Right lobe of liver (tissue), 6 donors: ENCODE data around the gene ALPG. TPM values are rescaled to one million over a fixed set of nuclear protein-coding genes. Genes with fewer than 3 reads are reported as not detected.
"Not testable (repeated sequence)": the region's sequence is repeated elsewhere in the genome, so short reads cannot be mapped to it uniquely, and the experiment has no call there.

Experiments
- ATAC-seq, 4 donors: fragments of 200-7000 bp; cut with Tn5 transposase; one replicate each; pipeline ENCODE4 v1.9.1; 2020; ENCODE audit warnings: mild to moderate bottlenecking in 4 of 4, moderate library complexity in 4 of 4
- DNase-seq, 3 donors: peaks; one replicate each; pipeline ENCODE4 v3.0.0-alpha.2; 2020
- H3K27ac ChIP-seq, 3 donors: fragments of 200-600 bp; one replicate each; pipeline ENCODE4 v1.8.0; 2022
- H3K27me3 ChIP-seq, 2 donors: fragments of 200-600 bp; one replicate each; pipeline ENCODE4 v1.8.0; 2022
- H3K36me3 ChIP-seq, 4 donors: fragments of 200-600 bp; sonication (generic) in 1 of 4; one replicate each; pipeline versions ENCODE4 v1.5.1 to v1.8.0; 2017 to 2022; ENCODE audit warnings: control low read depth in 1 of 4
- H3K4me1 ChIP-seq, 4 donors: fragments of 200-600 bp; sonication (generic) in 1 of 4; one replicate each; pipeline versions ENCODE4 v1.5.1 to v1.8.0; 2017 to 2022; ENCODE audit warnings: control low read depth in 1 of 4
- H3K4me3 ChIP-seq, 3 donors: fragments of 200-600 bp; one replicate each; pipeline ENCODE4 v1.8.0; 2022
- H3K9me3 ChIP-seq, 4 donors: fragments of 200-600 bp; sonication (generic) in 1 of 4; one replicate each; pipeline versions ENCODE4 v1.5.1 to v1.8.0; 2017 to 2022; ENCODE audit warnings: control low read depth in 1 of 4
- CTCF ChIP-seq, 4 donors: fragments of 200-600 bp in 3 of 4; fragments of 450-650 bp in 1 of 4; IDR thresholded peaks; one replicate each; pipeline versions ENCODE4 v1.5.1 to v1.8.0; 2016 to 2022; ENCODE audit warnings: antibody characterized with exemption in 4 of 4, mild to moderate bottlenecking in 2 of 4
- POLR2A ChIP-seq: fragments of 450-650 bp; IDR thresholded peaks from one replicate; pipeline ENCODE4 v1.6.1; 2017; ENCODE audit warnings: antibody characterized with exemption, mild to moderate bottlenecking
- WGBS: methylation state at CpG from one replicate; pipeline ENCODE4 v1.1.6; 2018; ENCODE audit warnings: low coverage, low lambda C conversion rate; ENCODE audit not compliant: insufficient coverage; ENCODE audit errors: missing lambda C conversion rate; 5-methylcytosine and 5-hydroxymethylcytosine counted together
- intact Hi-C, 2 donors: fragments of 100-400 bp; cut with DNase I; formaldehyde crosslinking; loops; one replicate each; pipeline versions ENCODE4 v1.11.2 to v1.14.1; 2022
- total RNA-seq, 6 experiments: library from RNA; depleted of rRNA in 2 of 6; stranded (reverse); fragments of >200 nt in 2 of 6; fragmentation: NEBNext Ultra II Directional in 3 of 6; extraction: Animal tissue kit (Norgen Biotek cat#: 25700) in 3 of 6; gene quantifications; one replicate each; pipeline versions ENCODE4 v1.1.0 to v1.2.4, GENCODE V29; 2016 to 2023
- donor health status: DM: no; HTN: yes; CAD: no.
- donor health status: DM: no; HTN: no; CAD: no.
- donor health status: DM: no; HTN: no; CAD: no.
- donor health status: DM: no; HTN: yes; CAD: no.
- donor health status: DM: no; HTN: yes; CAD: no.

ALPG gene
- total RNA-seq, 6 experiments from 2014 or later: not detected

DNA sequence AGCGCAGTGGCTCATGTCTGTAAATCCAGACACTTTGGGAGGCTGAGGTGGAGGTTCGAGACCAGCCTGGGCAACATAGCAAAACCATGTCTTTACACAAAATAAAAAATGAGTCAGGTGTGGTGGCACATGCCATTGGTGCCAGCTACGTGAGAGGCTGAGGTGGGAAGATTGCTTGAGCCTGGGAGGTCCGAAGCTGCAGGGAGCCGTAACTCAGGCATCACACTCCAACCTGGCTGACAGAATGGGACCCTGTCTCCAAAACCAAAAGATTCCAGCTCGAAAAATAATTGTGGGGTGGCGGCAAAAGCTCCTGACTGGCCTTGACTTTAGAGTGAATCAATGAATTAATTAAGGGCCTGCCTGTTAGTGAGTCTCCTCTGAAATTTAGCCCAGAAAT, 29.3 kb upstream of the ALPG start:
- H3K27ac ChIP-seq: no peak overlapping the region
- intact Hi-C loops: no loop called here
- H3K9me3 ChIP-seq: no peaks in the 10 kb centered on the region
- ATAC-seq (no peak), DNase-seq (no peak)
- TF ChIP-seq CTCF (IDR thresholded peaks at IDR 0.05) (no peak), POLR2A (no peak)
- WGBS: 81% methylated on average over 4 of the region's 7 CpGs
- H3K4me1 ChIP-seq: no peaks in the 10 kb centered on the region
- no peaks in the 10 kb centered on the region for H3K27me3 ChIP-seq
- no peak overlapping the region for H3K4me3 ChIP-seq
- no peaks in the 10 kb centered on the region for H3K36me3 ChIP-seq

GRCh38 chr2:232377841-232378734, 28.6 kb upstream of the ALPG start:
- no peak overlapping the region for H3K27ac ChIP-seq

DNA sequence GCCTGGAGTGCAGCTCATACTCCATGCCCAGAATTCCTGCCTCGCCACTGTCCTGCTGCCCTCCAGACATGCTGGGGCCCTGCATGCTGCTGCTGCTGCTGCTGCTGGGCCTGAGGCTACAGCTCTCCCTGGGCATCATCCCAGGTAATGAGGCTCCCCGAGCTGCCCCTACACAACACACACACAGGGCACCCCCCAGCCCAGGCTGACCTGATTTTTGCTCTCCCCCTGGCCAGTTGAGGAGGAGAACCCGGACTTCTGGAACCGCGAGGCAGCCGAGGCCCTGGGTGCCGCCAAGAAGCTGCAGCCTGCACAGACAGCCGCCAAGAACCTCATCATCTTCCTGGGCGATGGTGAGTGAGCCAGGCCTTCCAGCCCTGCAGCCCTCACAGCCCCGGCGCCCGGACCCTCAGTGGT, 27.9 kb upstream of the ALPG start, which contains the start of gene ALPP:
ALPP (plus strand) TSS at position 17 of the 417 bp plus-strand sequence; CDS start at position 69, 52 bp downstream.
- H3K4me3 ChIP-seq, intact Hi-C loops, ATAC-seq, H3K9me3 ChIP-seq, H3K4me1 ChIP-seq, H3K36me3 ChIP-seq, H3K27me3 ChIP-seq, DNase-seq, H3K27ac ChIP-seq: not testable (repeated sequence)
- 71% methylated on average over 4 of the region's 12 CpGs for WGBS

More at GRCh38 chr2:232377841-232378734, 28.6 kb upstream of the ALPG start:
- Histone ChIP-seq H3K4me1 (no peaks in the 10 kb centered on the region), H3K36me3 (no peaks in the 10 kb centered on the region), H3K27me3 (no peaks in the 10 kb centered on the region), H3K4me3 (no peak overlapping the region), H3K9me3 (no peaks in the 10 kb centered on the region)
- intact Hi-C loops: no loop called here
- no peak for DNase-seq
- TF ChIP-seq POLR2A (no peak), CTCF (IDR thresholded peaks at IDR 0.05) (no peak)
- ATAC-seq: no peak
- WGBS: 60% methylated on average over 1 of the region's 17 CpGs

GRCh38 chr2:232379610-232380590, 26.7 kb upstream of the ALPG start:
- H3K4me3 ChIP-seq, H3K36me3 ChIP-seq, intact Hi-C loops, H3K4me1 ChIP-seq, H3K27me3 ChIP-seq, DNase-seq, H3K9me3 ChIP-seq, ATAC-seq, H3K27ac ChIP-seq: not testable (repeated sequence)
- WGBS: 68% methylated on average over 7 of the region's 41 CpGs

GRCh38 chr2:232381204-232382031, 25.2 kb upstream of the ALPG start:
- H3K9me3 ChIP-seq, H3K27ac ChIP-seq, intact Hi-C loops, DNase-seq, H3K4me1 ChIP-seq, H3K36me3 ChIP-seq, H3K27me3 ChIP-seq, H3K4me3 ChIP-seq, ATAC-seq: not testable (repeated sequence)
- WGBS: 67% methylated on average over 10 of the region's 59 CpGs
